Sigmoid colon (tissue), 7 donors: ENCODE data around the gene CUL7. TPM values are rescaled to one million over a fixed set of nuclear protein-coding genes. Genes with fewer than 3 reads are reported as not detected.

Source experiments
- DNase-seq: peaks from one replicate; pipeline ENCODE4 v3.0.0-alpha.2; 2019
- H3K27ac ChIP-seq, 4 donors: fragments of 200-600 bp; sonication (generic); one replicate each; pipeline ENCODE4 v1.5.1; 2016 to 2019; ENCODE audit warnings: mild to moderate bottlenecking in 1 of 4
- H3K27me3 ChIP-seq, 3 donors: fragments of 200-600 bp; sonication (generic); one replicate each; pipeline ENCODE4 v1.5.1; 2019; ENCODE audit warnings: mild to moderate bottlenecking in 1 of 3
- H3K36me3 ChIP-seq, 4 donors: fragments of 200-600 bp; sonication (generic); one replicate each; pipeline ENCODE4 v1.5.1; 2016 to 2019
- H3K4me1 ChIP-seq, 4 donors: fragments of 200-600 bp; sonication (generic); one replicate each; pipeline ENCODE4 v1.5.1; 2017 to 2019
- H3K4me3 ChIP-seq, 4 donors: fragments of 200-600 bp; sonication (generic); one replicate each; pipeline ENCODE4 v1.5.1; 2017 to 2019; ENCODE audit warnings: mild to moderate bottlenecking in 2 of 4, moderate library complexity in 1 of 4
- H3K9me3 ChIP-seq, 4 donors: fragments of 200-600 bp in 3 of 4; sonication (generic) in 3 of 4; one replicate each; pipeline versions ENCODE4 v1.5.1 to v1.6.1; 2013 to 2019
- CTCF ChIP-seq, 4 experiments: fragments of 450-650 bp in 3 of 4; fragments of 200-600 bp in 1 of 4; IDR thresholded peaks; one replicate each; pipeline ENCODE4 v1.5.1; 2016 to 2019; ENCODE audit warnings: antibody characterized with exemption in 4 of 4, mild to moderate bottlenecking in 3 of 4, moderate library complexity in 2 of 4
- EP300 ChIP-seq, 4 donors: sonication (generic); formaldehyde crosslinking; IDR thresholded peaks; one replicate each; pipeline ENCODE4 v1.6.1; 2017; ENCODE audit warnings: antibody characterized with exemption in 4 of 4
- POLR2A ChIP-seq, 2 donors: fragments of 450-650 bp; IDR thresholded peaks; one replicate each; pipeline ENCODE4 v1.6.1; 2016; ENCODE audit warnings: antibody characterized with exemption in 2 of 2, mild to moderate bottlenecking in 2 of 2, moderate library complexity in 2 of 2
- POLR2AphosphoS5 ChIP-seq, 4 donors: sonication (generic); formaldehyde crosslinking; IDR thresholded peaks; one replicate each; pipeline ENCODE4 v1.6.1; 2017; ENCODE audit warnings: antibody characterized with exemption in 4 of 4
- WGBS, 2 donors: extraction: QIAGEN DNeasy Blood & Tissue Kit; methylation state at CpG; one replicate each; pipeline ENCODE4 v1.1.7; 2013; 5-methylcytosine and 5-hydroxymethylcytosine counted together
- intact Hi-C: fragments of 100-400 bp; cut with DNase I; formaldehyde crosslinking; loops from one replicate; pipeline ENCODE4 v1.15.1; 2023
- polyA plus RNA-seq, 3 donors: library from polyadenylated mRNA; stranded (reverse); fragments of 200-250 nt; gene quantifications; one replicate each; pipeline ENCODE4 v1.2.3, GENCODE V29; 2013
- total RNA-seq, 4 donors: library from RNA; depleted of rRNA; stranded (reverse); fragments of >200 nt; gene quantifications; one replicate each; pipeline ENCODE4 v1.1.0, GENCODE V29; 2016
- donor health status: healthy with polysubstance abuse.
- donor health status: Bipolar disorder and iron deficiency.
- donor health status: healthy.

CUL7 gene
- total and polyA plus RNA-seq, 7 donors: 3.0 to 14.4 (median 10.3) TPM

GRCh38 chr6:43013097-43013842, 40.4 kb downstream of the CUL7 start:
- peaks cover 0 to 53% (median 42%) of the 10 kb centered on the region in 4 donors for H3K4me1 ChIP-seq
- intact Hi-C loops: loop anchor here (2.0 to 5.0 kb wide), 4 partner anchors 28 to 130 kb away; partner anchors contain the start of gene PPP2R5D
- 2 to 3% methylated on average over 25 of the region's 25 CpGs for WGBS, 2 donors
- no peaks in the 10 kb centered on the region for H3K27me3 ChIP-seq
- peaks cover 27 to 55% (median 40%) of the 10 kb centered on the region in 4 donors for H3K36me3 ChIP-seq
- H3K9me3 ChIP-seq: no peaks in the 10 kb centered on the region
- peak overlapping the region; percentile 83 to 86 (median 84) for H3K27ac ChIP-seq
- no peak for TF ChIP-seq CTCF (IDR thresholded peaks at IDR 0.05)
- TF ChIP-seq POLR2AphosphoS5 (IDR thresholded peaks at IDR 0.05): no peak
- TF ChIP-seq POLR2A (IDR thresholded peaks at IDR 0.05): no peak
- TF ChIP-seq EP300 (IDR thresholded peaks at IDR 0.05): no peak
- H3K4me3 ChIP-seq: peak overlapping the region; percentile 55 to 88 (median 85)
- no peak for DNase-seq

GRCh38 chr6:43012364-43012763, 41.3 kb downstream of the CUL7 start:
- Histone ChIP-seq H3K27me3 (no peaks in the 10 kb centered on the region), H3K9me3 (no peaks in the 10 kb centered on the region), H3K4me1 (peaks cover 0 to 48% (median 42%) of the 10 kb centered on the region in 4 donors), H3K27ac (peak overlapping the region in 2 of 4 donors; percentile 84 to 86), H3K4me3 (no peak overlapping the region), H3K36me3 (peaks cover 21 to 55% (median 40%) of the 10 kb centered on the region in 4 donors)
- no peak for TF ChIP-seq POLR2AphosphoS5 (IDR thresholded peaks at IDR 0.05)
- no peak for TF ChIP-seq CTCF (IDR thresholded peaks at IDR 0.05)
- no peak for TF ChIP-seq EP300 (IDR thresholded peaks at IDR 0.05)
- TF ChIP-seq POLR2A (IDR thresholded peaks at IDR 0.05): no peak
- intact Hi-C loops: loop anchor here (2.0 to 5.0 kb wide), 4 partner anchors 28 to 130 kb away; partner anchors contain the start of gene PPP2R5D
- WGBS, 2 donors: 88 to 93% methylated on average over 6 of the region's 6 CpGs
- no peak for DNase-seq

- H3K4me3 ChIP-seq: no peak overlapping the region
- DNase-seq: no peak
- 87% methylated on average over 6 of the region's 6 CpGs for WGBS, 2 donors
- H3K27ac ChIP-seq: no peak overlapping the region
- intact Hi-C loops: loop anchor here (5.0 kb wide), 2 partner anchors 79 to 109 kb away; no protein-coding TSS in a partner anchor
- peaks cover 0 to 36% (median 32%) of the 10 kb centered on the region in 4 donors for H3K4me1 ChIP-seq
- H3K9me3 ChIP-seq: no peaks in the 10 kb centered on the region
- peaks cover 26 to 63% (median 48%) of the 10 kb centered on the region in 4 donors for H3K36me3 ChIP-seq
- H3K27me3 ChIP-seq: no peaks in the 10 kb centered on the region
- TF ChIP-seq EP300 (IDR thresholded peaks at IDR 0.05) (no peak), CTCF (IDR thresholded peaks at IDR 0.05) (no peak), POLR2AphosphoS5 (IDR thresholded peaks at IDR 0.05) (no peak), POLR2A (IDR thresholded peaks at IDR 0.05) (no peak)
Measured at GRCh38 chr6:43011207-43011606, 42.4 kb downstream of the CUL7 start.

- H3K4me3 ChIP-seq: no peak overlapping the region
- no peaks in the 10 kb centered on the region for H3K9me3 ChIP-seq
- no peak overlapping the region for H3K27ac ChIP-seq
- WGBS, 2 donors: 60 to 73% methylated on average over 6 of the region's 6 CpGs
- TF ChIP-seq CTCF (IDR thresholded peaks at IDR 0.05): peak in 2 of 4 experiments; percentile 10 to 19
- no peak for TF ChIP-seq POLR2AphosphoS5 (IDR thresholded peaks at IDR 0.05)
- peaks cover 0 to 19% (median 14%) of the 10 kb centered on the region in 4 donors for H3K4me1 ChIP-seq
- peaks cover 26 to 69% (median 48%) of the 10 kb centered on the region in 4 donors for H3K36me3 ChIP-seq
- H3K27me3 ChIP-seq: no peaks in the 10 kb centered on the region
- DNase-seq: no peak
- intact Hi-C loops: no loop called here
Measured at GRCh38 chr6:43009124-43009523, 44.5 kb downstream of the CUL7 start.
